Prostate gland (tissue), 2 donors: ENCODE data around the gene SPON1. TPM values are rescaled to one million over a fixed set of nuclear protein-coding genes. Genes with fewer than 3 reads are reported as not detected.

Source experiments
- DNase-seq: peaks from one replicate; pipeline ENCODE4 v3.0.0-alpha.2; 2019; ENCODE audit warnings: low spot score
- H3K27ac ChIP-seq, 2 donors: fragments of 200-600 bp; sonication (generic); 2 replicates each; pipeline ENCODE4 v1.5.1; 2017 to 2019
- H3K27me3 ChIP-seq: fragments of 200-600 bp; sonication (generic); replicated peaks from 2 replicates; pipeline ENCODE4 v1.5.1; 2019; ENCODE audit not compliant: insufficient read depth
- H3K36me3 ChIP-seq, 2 donors: fragments of 200-600 bp; sonication (generic); 1 replicate in 1 of 2; 2 replicates in 1 of 2; pipeline versions ENCODE4 v1.5.1 to v1.8.1; 2017 to 2019
- H3K4me1 ChIP-seq: fragments of 200-600 bp; sonication (generic); replicated peaks from 2 replicates; pipeline ENCODE4 v1.5.1; 2019
- H3K4me3 ChIP-seq, 2 donors: fragments of 200-600 bp; sonication (generic); 2 replicates each; pipeline ENCODE4 v1.5.1; 2017 to 2019
- H3K9me3 ChIP-seq: fragments of 200-600 bp; sonication (generic); 2 replicates; pipeline ENCODE4 v1.5.1; 2017
- CTCF ChIP-seq, 4 experiments: fragments of 200-600 bp in 2 of 4; fragments of 450-650 bp in 2 of 4; sonication (generic) in 2 of 4; IDR thresholded peaks; 1 replicate in 3 of 4; 2 replicates in 1 of 4; pipeline ENCODE4 v1.5.1; 2016 to 2019; ENCODE audit warnings: antibody characterized with exemption in 4 of 4, mild to moderate bottlenecking in 2 of 4, moderate library complexity in 2 of 4
- POLR2A ChIP-seq: fragments of 450-650 bp; IDR thresholded peaks from one replicate; pipeline ENCODE4 v1.6.1; 2016; ENCODE audit warnings: antibody characterized with exemption, mild to moderate bottlenecking
- POLR2AphosphoS5 ChIP-seq: sonication (generic); formaldehyde crosslinking; IDR thresholded peaks from one replicate; pipeline ENCODE4 v1.6.1; 2017; ENCODE audit warnings: antibody characterized with exemption
- WGBS: methylation state at CpG from one replicate; pipeline ENCODE4 v1.1.5; 2018; 5-methylcytosine and 5-hydroxymethylcytosine counted together
- intact Hi-C: fragments of 100-400 bp; cut with DNase I; formaldehyde crosslinking; loops from one replicate; pipeline ENCODE4 v1.14.2; 2022
- total RNA-seq, 2 donors: library from RNA; depleted of rRNA; stranded (reverse); fragments of >200 nt; gene quantifications; one replicate each; pipeline ENCODE4 v1.1.0, GENCODE V29; 2016

Gene SPON1
- total RNA-seq, 2 donors from 2014 or later = 13.7 to 28.2 TPM

GRCh38 chr11:14259186-14259784 lies 296.8 kb downstream of the SPON1 start:
- no peak overlapping the region for H3K27ac ChIP-seq
- no peak for TF ChIP-seq CTCF (IDR thresholded peaks at IDR 0.05)
- TF ChIP-seq POLR2AphosphoS5 = no peak
- TF ChIP-seq POLR2A = no peak
- H3K36me3 ChIP-seq = no peaks in the 10 kb centered on the region
- intact Hi-C loops = no loop called here
- no peak for DNase-seq
- 77% methylated on average over 38 of the region's 38 CpGs for WGBS
- H3K4me1 ChIP-seq = no peaks in the 10 kb centered on the region
- no peaks in the 10 kb centered on the region for H3K9me3 ChIP-seq
- no peak overlapping the region for H3K4me3 ChIP-seq
- no peaks in the 10 kb centered on the region for H3K27me3 ChIP-seq

- no peaks in the 10 kb centered on the region for H3K36me3 ChIP-seq
- H3K4me3 ChIP-seq = no peak overlapping the region
- no peak for DNase-seq
- 100% methylated on average over 1 of the region's 1 CpG for WGBS
- no peaks in the 10 kb centered on the region for H3K9me3 ChIP-seq
- H3K27me3 ChIP-seq = no peaks in the 10 kb centered on the region
- intact Hi-C loops = no loop called here
- TF ChIP-seq POLR2AphosphoS5 (no peak), POLR2A (no peak), CTCF (IDR thresholded peaks at IDR 0.05) (no peak)
- no peaks in the 10 kb centered on the region for H3K4me1 ChIP-seq
- no peak overlapping the region for H3K27ac ChIP-seq
Measured at GRCh38 chr11:14259878-14260277, 297.4 kb downstream of the SPON1 start.

GRCh38 chr11:14261066-14261465 lies 298.5 kb downstream of the SPON1 start:
- Histone ChIP-seq H3K4me1 (no peaks in the 10 kb centered on the region), H3K4me3 (no peak overlapping the region), H3K36me3 (no peaks in the 10 kb centered on the region), H3K27ac (no peak overlapping the region), H3K27me3 (no peaks in the 10 kb centered on the region), H3K9me3 (no peaks in the 10 kb centered on the region)
- WGBS = 64% methylated on average over 4 of the region's 4 CpGs
- DNase-seq = no peak
- TF ChIP-seq POLR2AphosphoS5 (no peak), POLR2A (no peak), CTCF (IDR thresholded peaks at IDR 0.05) (no peak)
- intact Hi-C loops = no loop called here

GRCh38 chr11:14262271-14262846 lies 299.8 kb downstream of the SPON1 start:
- DNase-seq = no peak
- Histone ChIP-seq H3K27ac (no peak overlapping the region), H3K27me3 (no peaks in the 10 kb centered on the region), H3K4me1 (no peaks in the 10 kb centered on the region), H3K9me3 (no peaks in the 10 kb centered on the region), H3K36me3 (no peaks in the 10 kb centered on the region), H3K4me3 (no peak overlapping the region)
- TF ChIP-seq POLR2A = no peak
- TF ChIP-seq POLR2AphosphoS5 = no peak
- no peak for TF ChIP-seq CTCF (IDR thresholded peaks at IDR 0.05)
- intact Hi-C loops = no loop called here
- 86% methylated on average over 8 of the region's 8 CpGs for WGBS

- WGBS = 94% methylated on average over 2 of the region's 2 CpGs
- DNase-seq = no peak
- Histone ChIP-seq H3K27me3 (no peaks in the 10 kb centered on the region), H3K36me3 (no peaks in the 10 kb centered on the region), H3K4me1 (no peaks in the 10 kb centered on the region), H3K9me3 (no peaks in the 10 kb centered on the region), H3K4me3 (no peak overlapping the region), H3K27ac (no peak overlapping the region)
- intact Hi-C loops = no loop called here
- TF ChIP-seq POLR2AphosphoS5 (no peak), CTCF (IDR thresholded peaks at IDR 0.05) (no peak), POLR2A (no peak)
Measured at GRCh38 chr11:14264966-14265365, 302.4 kb downstream of the SPON1 start.
